HL-60 (cell line): ENCODE data around the gene GRIN1. TPM values are rescaled to one million over a fixed set of nuclear protein-coding genes. Genes with fewer than 3 reads are reported as not detected.

Experiments
- microRNA-seq: library from miRNA; unstranded; fragments of <30 nt; microRNA quantifications from one replicate; pipeline ENCODE4, GENCODE V29; 2018

The GRIN1 gene

Small RNAs within 50 kb of the gene (microRNA-seq; reads per million reads assigned to microRNA genes)
- not detected for gene MIR3621
